K562 (cell line): ENCODE data around the gene NDFIP2. TPM values are rescaled to one million over a fixed set of nuclear protein-coding genes. Genes with fewer than 3 reads are reported as not detected.

Experiments
- ATAC-seq: fragments of 200-7000 bp; cut with Tn5 transposase; 3 replicates; pipeline ENCODE4 v1.9.1; 2020; ENCODE audit warnings: moderate library complexity
- BruUV-seq: library from RNA; stranded (reverse); fragments of 400-500 nt; replicated peaks from 2 replicates; lab custom pipeline; 2021; lab: Mats Ljungman, UMichigan
- CTCF ChIA-PET: fragments of 300-600 bp; formaldehyde crosslinking; extraction: SDS; loops from one replicate; lab custom pipeline; 2021; ENCODE audit warnings: low intra/inter-chr PET ratio; lab: Yijun Ruan, JAX
- POLR2A ChIA-PET: fragments of 300-600, 350-650 bp; sonication (Branson Sonifier 250); formaldehyde crosslinking; extraction: SDS; loops from one replicate; lab custom pipeline; 2021; ENCODE audit warnings: antibody characterized with exemption, inconsistent platforms; lab: Yijun Ruan, JAX
- DNase-seq, 4 experiments: peaks; one replicate each; pipeline versions ENCODE4 v3.0.0 to v3.0.0-alpha.2; 2011 to 2018; ENCODE audit warnings: low spot score in 3 of 4, mixed read lengths in 3 of 4; ENCODE audit errors: extremely low read depth in 1 of 4
- FAIRE-seq: peaks from 2 replicates; lab custom pipeline; 2011; peaks lifted over from hg19 to GRCh38; lab: Jason Lieb, UNC
- H2AFZ ChIP-seq: 2 replicates; pipeline ENCODE4 v1.6.0; 2011; ENCODE audit warnings: low read depth, low read length, control low read depth, inconsistent platforms
- H3K27ac ChIP-seq: fragments of 200-600 bp; 3 replicates; pipeline ENCODE4 v1.8.0; 2011; ENCODE audit warnings: low read depth, mild to moderate bottlenecking, control low read depth, inconsistent platforms, low read length, moderate library complexity, mixed read lengths; ENCODE audit errors: extremely low read depth
- H3K27me3 ChIP-seq, 2 experiments: fragments of 300-600 bp in 1 of 2; 2 replicates in 1 of 2; 3 replicates in 1 of 2; pipeline versions ENCODE4 v1.6.0 to v1.8.0; 2011; ENCODE audit warnings: inconsistent platforms in 2 of 2, low read length in 2 of 2, mild to moderate bottlenecking in 1 of 2, mixed read lengths in 1 of 2, moderate library complexity in 1 of 2; ENCODE audit not compliant: control insufficient read depth in 2 of 2, insufficient read depth in 2 of 2
- H3K36me3 ChIP-seq: fragments of 300-600 bp; 3 replicates; pipeline ENCODE4 v1.8.0; 2011; ENCODE audit warnings: mild to moderate bottlenecking, low read length, inconsistent platforms; ENCODE audit not compliant: control insufficient read depth, insufficient read depth
- H3K4me1 ChIP-seq, 2 experiments: fragments of 200-600 bp in 1 of 2; replicated peaks in 1 of 2; 2 replicates in 1 of 2; 3 replicates in 1 of 2; pipeline versions ENCODE4 v1.5.1 to v1.8.0; 2011; ENCODE audit warnings: inconsistent platforms in 2 of 2, low read length in 2 of 2, mild to moderate bottlenecking in 1 of 2, mixed read lengths in 1 of 2, moderate library complexity in 1 of 2; ENCODE audit not compliant: control insufficient read depth in 2 of 2, insufficient read depth in 2 of 2
- H3K4me2 ChIP-seq: 2 replicates; pipeline ENCODE4 v1.6.1; 2011; ENCODE audit warnings: low read length, control low read depth, inconsistent platforms, mixed read lengths; ENCODE audit not compliant: insufficient read depth
- H3K4me3 ChIP-seq: fragments of 200-600 bp; sonication (generic), shearing (Covaris generic); 2 replicates; pipeline ENCODE4 v1.5.1; 2016; ENCODE audit warnings: control low read depth, inconsistent platforms
- H3K79me2 ChIP-seq: fragments of 200-600 bp; 3 replicates; pipeline ENCODE4 v1.8.0; 2011; ENCODE audit warnings: low read length, inconsistent platforms; ENCODE audit not compliant: control insufficient read depth, insufficient read depth
- H3K9ac ChIP-seq, 2 experiments: 2 replicates each; pipeline versions ENCODE4 v1.6.0 to v1.6.1; 2011; ENCODE audit warnings: low read depth in 2 of 2, low read length in 2 of 2, control low read depth in 1 of 2, inconsistent platforms in 1 of 2, mild to moderate bottlenecking in 1 of 2, mixed read lengths in 1 of 2; ENCODE audit not compliant: insufficient read depth in 1 of 2
- H3K9me1 ChIP-seq: one replicate; pipeline ENCODE4 v1.6.0; 2011; ENCODE audit warnings: inconsistent platforms, mild to moderate bottlenecking, low read length, moderate library complexity; ENCODE audit not compliant: control insufficient read depth, insufficient read depth
- H3K9me3 ChIP-seq: replicated peaks from 2 replicates; pipeline ENCODE4 v1.5.1; 2011; ENCODE audit warnings: low read depth, low read length, inconsistent platforms; ENCODE audit not compliant: control insufficient read depth, insufficient read depth
- H4K20me1 ChIP-seq: replicated peaks from 2 replicates; pipeline ENCODE4 v1.6.1; 2011; ENCODE audit warnings: low read length, inconsistent platforms, mixed read lengths; ENCODE audit not compliant: control insufficient read depth, insufficient read depth
- CBX8 ChIP-seq: fragments of 200-600 bp; sonication (generic); IDR thresholded peaks from 2 replicates; pipeline ENCODE4 v1.6.1; 2012; ENCODE audit warnings: borderline replicate concordance, mixed run types, low read depth, mild to moderate bottlenecking, moderate library complexity, mixed read lengths, low read length, control low read depth, inconsistent platforms; ENCODE audit not compliant: poor library complexity, severe bottlenecking; ENCODE audit errors: extremely low read depth
- GTF2A2 ChIP-seq: IDR thresholded peaks from 2 replicates; pipeline ENCODE4 v1.6.1; 2016; ENCODE audit warnings: mild to moderate bottlenecking, missing genetic modification characterization, missing compliant biosample characterization
- GTF2E2 ChIP-seq: fragments of 200-800 bp; sonication (Bioruptor generic); IDR thresholded peaks from 2 replicates; pipeline ENCODE4 v1.6.1; 2016; ENCODE audit warnings: missing genetic modification characterization, missing compliant biosample characterization
- MYBL2 ChIP-seq, 2 experiments: fragments of 450-650 bp in 1 of 2; sonication (generic) in 1 of 2; formaldehyde crosslinking in 1 of 2; IDR thresholded peaks; 2 replicates each; pipeline versions ENCODE4 v1.6.1 to v1.8.1; 2017 to 2022; ENCODE audit warnings: borderline replicate concordance in 1 of 2, inconsistent platforms in 1 of 2, low read depth in 1 of 2, mild to moderate bottlenecking in 1 of 2, missing genetic modification reagents in 1 of 2, moderate library complexity in 1 of 2
- NCOA2 ChIP-seq, 2 experiments: fragments of 450-650 bp; IDR thresholded peaks; 2 replicates each; pipeline ENCODE4 v1.6.1; 2018; ENCODE audit warnings: mild to moderate bottlenecking in 2 of 2, moderate library complexity in 1 of 2; ENCODE audit not compliant: partially characterized antibody in 2 of 2
- NCOA4 ChIP-seq: fragments of 450-650 bp; IDR thresholded peaks from 2 replicates; pipeline ENCODE4 v1.6.1; 2018; ENCODE audit warnings: mild to moderate bottlenecking; ENCODE audit not compliant: partially characterized antibody
- NCOA6 ChIP-seq: fragments of 450-650 bp; IDR thresholded peaks from 2 replicates; pipeline ENCODE4 v1.6.1; 2017; ENCODE audit warnings: mild to moderate bottlenecking
- NR0B1 ChIP-seq: fragments of 450-650 bp; IDR thresholded peaks from one replicate; pipeline ENCODE4 v1.6.1; 2018; ENCODE audit warnings: mild to moderate bottlenecking, moderate library complexity; ENCODE audit not compliant: partially characterized antibody
- NUFIP1 ChIP-seq: fragments of 450-650 bp; IDR thresholded peaks from 2 replicates; pipeline ENCODE4 v1.6.1; 2018; ENCODE audit not compliant: partially characterized antibody
- RBM39 ChIP-seq: fragments of 200-400 bp; formaldehyde crosslinking; optimal IDR thresholded peaks from 2 replicates; pipeline ENCODE3; 2018; ENCODE audit warnings: low read depth, low read length
- SAFB2 ChIP-seq: fragments of 200-400 bp; formaldehyde crosslinking; IDR thresholded peaks from 2 replicates; pipeline ENCODE4 v1.6.1; 2018; ENCODE audit warnings: borderline replicate concordance, low read length, low read depth, moderate library complexity; ENCODE audit not compliant: severe bottlenecking
- XRCC5 ChIP-seq: fragments of 200-400 bp; formaldehyde crosslinking; IDR thresholded peaks from 2 replicates; pipeline ENCODE4 v1.6.1; 2017; ENCODE audit warnings: low read depth, mild to moderate bottlenecking, low read length
- ZFP91 ChIP-seq: sonication (generic); formaldehyde crosslinking; IDR thresholded peaks from 2 replicates; pipeline ENCODE4 v1.8.0; 2022; ENCODE audit warnings: mild to moderate bottlenecking, missing genetic modification reagents
- ZNF740 ChIP-seq, 3 experiments: fragments of 200-800 bp in 1 of 3; sonication (Bioruptor generic) in 1 of 3; sonication (generic) in 1 of 3; formaldehyde crosslinking in 1 of 3; IDR thresholded peaks; 2 replicates each; pipeline versions ENCODE4 v1.6.1 to v1.8.0; 2016 to 2022; ENCODE audit warnings: mild to moderate bottlenecking in 2 of 3, missing compliant biosample characterization in 2 of 3, missing genetic modification characterization in 2 of 3, missing genetic modification reagents in 1 of 3
- ZNF76 ChIP-seq: fragments of 250-450 bp; sonication (Bioruptor Pico); IDR thresholded peaks from 2 replicates; pipeline ENCODE4 v1.4.0; 2020; ENCODE audit warnings: mild to moderate bottlenecking, moderate library complexity, borderline replicate concordance
- ZNF77 ChIP-seq: fragments of 250-450 bp; sonication (Bioruptor Pico); IDR thresholded peaks from 2 replicates; pipeline ENCODE4 v1.5.0; 2020
- WGBS: fragments of 100-300 bp; shearing (Covaris generic); methylation state at CpG from one replicate; pipeline ENCODE4 v1.1.6; 2016; ENCODE audit warnings: low coverage, mixed read lengths; ENCODE audit not compliant: insufficient coverage; ENCODE audit errors: missing lambda C conversion rate; 5-methylcytosine and 5-hydroxymethylcytosine counted together
- in situ Hi-C: fragments of 300-500 bp; cut with MboI; formaldehyde crosslinking; loops from 4 replicates; pipeline ENCODE4 v1.15.0; 2018; ENCODE audit warnings: inconsistent platforms, mixed read lengths
- intact Hi-C: fragments of 100-400 bp; cut with micrococcal nuclease; formaldehyde crosslinking; loops from 2 replicates; pipeline ENCODE4 v1.14.2; 2022
- polyA plus RNA-seq, 8 experiments: library from polyadenylated mRNA; depleted of rRNA in 4 of 8; stranded (reverse) in 5 of 8; unstranded in 3 of 8; fragments of >200 nt; fragmentation: Nextera tagmentation in 2 of 8; fragmentation: Illumina TruSeq in 1 of 8; extraction: Ambion mirVana in 2 of 8; extraction: Trizol in 1 of 8; gene quantifications; 2 replicates each; pipeline versions ENCODE4 v1.2.1 to v1.2.3, GENCODE V29; 2011 to 2014; ENCODE audit warnings: inconsistent platforms in 1 of 8, missing spikeins in 1 of 8
- total RNA-seq, 7 experiments: library from RNA; depleted of rRNA in 6 of 7; stranded (reverse); fragments of >200 nt in 6 of 7; fragmentation: Illumina TruSeq in 2 of 7; extraction: Trizol in 2 of 7; gene quantifications; 2 replicates each; pipeline versions ENCODE4 v1.2.1 to v1.2.3, GENCODE V29; 2011 to 2021; ENCODE audit warnings: low replicate concordance in 1 of 7
- TF ChIP-seq, protein P1 (sequence below): sonication (generic); formaldehyde crosslinking; IDR thresholded peaks from 2 replicates; pipeline ENCODE4 v1.8.0; 2022; ENCODE audit warnings: mild to moderate bottlenecking, missing genetic modification reagents

The NDFIP2 gene
- total and polyA plus RNA-seq, 9 of the 15 experiments (the other 6 are each of a cell fraction or from before 2014, with no cell fraction given), result 13.4 to 54.4 (median 27.8) TPM

GRCh38 chr13:79457390-79457789 is 23.6 kb upstream of the NDFIP2 start:
- peaks cover 0 to 4% of the 10 kb centered on the region in 2 experiments; a peak in 2 of 5 replicates for H3K4me1 ChIP-seq
- H3K9me1 ChIP-seq, result no peaks in the 10 kb centered on the region
- H2AFZ ChIP-seq, result no peak overlapping the region
- whole genome bisulfite sequencing, result 0% methylated on average over 1 of the region's 1 CpG
- no peaks in the 10 kb centered on the region for H3K36me3 ChIP-seq
- no peaks in the 10 kb centered on the region for H3K27me3 ChIP-seq
- BruUV-seq, result no TSS peak
- no peaks in the 10 kb centered on the region for H4K20me1 ChIP-seq
- no peak for ATAC-seq
- CTCF ChIA-PET, result no interaction called here
- no peak overlapping the region for H3K4me2 ChIP-seq
- FAIRE-seq, result no peak
- no peak overlapping the region for H3K4me3 ChIP-seq
- in situ Hi-C loops, result no loop called here
- DNase-seq, result no peak
- H3K79me2 ChIP-seq, result no peaks in the 10 kb centered on the region
- POLR2A ChIA-PET, result no interaction called here
- H3K9me3 ChIP-seq, result no peaks in the 10 kb centered on the region
- intact Hi-C loops, result no loop called here
- no peak overlapping the region for H3K27ac ChIP-seq
- no peak overlapping the region for H3K9ac ChIP-seq
- TF ChIP-seq RBM39 (no peak), NR0B1 (no peak), NCOA6 (no peak), XRCC5 (no peak), NCOA2 (IDR thresholded peaks at IDR 0.05; ENCODE audit: partially characterized antibody in 2 of 2) (no peak), SAFB2 (no peak), ZNF740 (CRISPR knock-in tag; IDR thresholded peaks at IDR 0.05) (no peak), ZNF740 (tag; IDR thresholded peaks at IDR 0.05) (no peak), NCOA4 (no peak), NUFIP1 (no peak), CBX8 (no peak), ZFP91 (CRISPR knock-in tag) (no peak), GTF2A2 (tag) (no peak), ZNF77 (CRISPR knock-in tag) (no peak), ZNF76 (CRISPR knock-in tag) (no peak), GTF2E2 (tag) (no peak), MYBL2 (IDR thresholded peaks at IDR 0.05; ENCODE audit: low read depth) (no peak), MYBL2 (CRISPR knock-in tag; IDR thresholded peaks at IDR 0.05; ENCODE audit: borderline replicate concordance) (no peak)
- TF ChIP-seq, protein P1, sequence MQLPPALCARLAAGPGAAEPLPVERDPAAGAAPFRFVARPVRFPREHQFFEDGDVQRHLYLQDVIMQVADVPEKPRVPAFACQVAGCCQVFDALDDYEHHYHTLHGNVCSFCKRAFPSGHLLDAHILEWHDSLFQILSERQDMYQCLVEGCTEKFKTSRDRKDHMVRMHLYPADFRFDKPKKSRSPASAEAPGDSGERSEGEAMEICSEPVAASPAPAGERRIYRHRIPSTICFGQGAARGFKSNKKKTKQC (CRISPR knock-in tag), result no peak
